A204.1 (cell line): ENCODE data around the gene HK2.

Experiments used
- FAIRE-seq: peaks from 2 replicates; lab custom pipeline; 2012; peaks lifted over from hg19 to GRCh38; lab: Jason Lieb, UNC

The HK2 gene

DNA sequence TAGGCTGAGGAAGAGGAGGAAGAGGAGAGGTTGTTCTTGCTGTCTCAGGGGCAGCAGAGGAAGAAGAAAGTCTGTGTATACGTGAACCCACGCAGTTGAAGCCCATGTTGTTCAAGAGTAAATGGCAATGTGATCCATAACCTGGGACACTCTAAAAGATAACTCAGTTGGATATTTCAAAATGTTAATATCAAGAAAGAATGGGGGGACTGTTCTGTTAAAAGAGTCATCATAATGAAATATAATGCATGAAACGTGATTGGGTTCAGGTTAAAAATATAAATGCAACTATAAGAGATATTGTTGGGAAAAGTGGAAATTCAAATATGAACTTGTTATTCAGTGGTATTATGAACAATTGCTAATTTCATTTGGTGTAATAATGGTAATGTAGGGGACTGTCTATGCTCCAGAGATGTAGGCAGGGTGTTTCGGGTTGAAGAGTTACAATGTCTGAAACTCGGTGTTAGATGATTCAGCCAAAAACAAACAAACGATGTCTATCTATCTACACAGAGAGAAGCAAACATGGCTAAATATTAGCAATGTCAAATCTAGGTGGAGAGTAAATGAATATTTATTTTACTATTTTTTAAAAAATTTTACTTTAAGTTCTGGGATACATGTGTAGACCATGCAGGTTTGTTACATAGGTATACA, 103.4 kb downstream of the HK2 start:
- FAIRE-seq, result no peak

GRCh38 chr2:74938264-74938663, 104.3 kb downstream of the HK2 start:
- no peak for FAIRE-seq

DNA sequence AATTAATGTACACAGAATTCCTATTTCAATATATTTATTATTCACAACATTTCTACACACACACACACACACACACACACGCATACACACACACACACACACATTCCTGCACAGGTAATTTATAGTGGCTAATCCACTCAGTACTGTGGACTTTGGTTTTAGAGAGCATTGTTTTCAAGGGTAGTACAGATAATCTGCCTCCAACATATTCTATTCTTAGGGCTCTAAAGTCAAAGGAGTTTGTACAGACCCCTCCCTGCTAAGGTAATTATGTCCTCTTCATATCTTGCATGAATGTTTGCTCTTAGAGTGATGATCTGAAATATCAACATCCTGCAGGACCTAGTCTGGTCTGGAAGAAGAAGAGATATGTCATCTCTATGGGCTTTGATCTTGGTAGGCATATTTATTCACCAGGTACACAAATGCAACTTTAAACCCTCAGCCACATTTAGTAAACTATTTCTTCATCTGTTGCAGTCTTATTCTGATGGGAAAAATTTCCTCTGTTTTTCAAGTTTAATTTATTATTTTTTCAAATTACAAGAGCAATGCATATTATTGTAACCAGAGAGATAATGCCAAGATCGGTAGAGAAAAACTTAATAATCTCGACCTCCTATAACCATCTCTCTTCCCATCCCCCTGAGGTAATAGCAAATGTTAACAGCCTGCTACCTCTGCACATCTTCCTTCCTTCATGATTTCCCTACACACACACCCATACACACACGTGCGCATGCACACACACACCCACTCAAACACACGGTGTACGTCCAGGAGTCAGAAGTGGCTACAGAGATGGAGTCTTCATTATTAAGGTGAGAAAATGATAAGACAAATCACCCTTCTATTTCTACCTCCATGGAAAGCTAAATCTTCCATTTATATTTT, 106.2 kb downstream of the HK2 start:
- FAIRE-seq, result no peak

DNA sequence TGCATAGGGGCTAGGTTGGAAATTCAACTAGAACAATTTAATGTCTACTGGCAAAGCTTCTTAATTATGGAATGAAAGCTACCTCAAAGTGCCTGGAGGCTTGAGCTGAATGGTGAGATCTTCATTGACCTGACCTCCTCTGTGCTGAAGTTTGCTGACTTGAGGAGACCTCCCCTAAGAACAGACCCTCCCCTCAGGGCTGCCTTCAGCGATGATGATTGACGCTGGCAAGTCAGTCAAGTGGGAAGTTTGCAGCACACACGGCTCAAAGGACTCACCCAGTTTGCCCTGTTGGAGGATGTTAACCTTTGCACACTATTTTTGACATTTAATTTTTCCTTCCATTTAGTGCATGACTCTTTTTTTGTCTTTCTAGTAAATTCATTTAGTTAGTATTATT, 107.4 kb downstream of the HK2 start:
- no peak for FAIRE-seq

- no peak for FAIRE-seq
Measured at GRCh38 chr2:74942263-74942662, 108.3 kb downstream of the HK2 start.
